RPMI7951 (cell line): ENCODE measurements around the gene ARHGEF6. TPM values are rescaled to one million over a fixed set of nuclear protein-coding genes. Genes with fewer than 3 reads are reported as not detected.

Experiments
- DNase-seq: peaks from one replicate; pipeline ENCODE4 v3.0.0-alpha.2; 2012; ENCODE audit warnings: low read depth
- total RNA-seq: library from RNA; depleted of rRNA; stranded (reverse); fragments of >200 nt; shearing (Covaris generic); gene quantifications from 2 replicates; pipeline ENCODE4 v1.2.3, GENCODE V29; 2014

Gene ARHGEF6
- total RNA-seq, 1 experiment from 2014 or later = 3.7 TPM

DNA sequence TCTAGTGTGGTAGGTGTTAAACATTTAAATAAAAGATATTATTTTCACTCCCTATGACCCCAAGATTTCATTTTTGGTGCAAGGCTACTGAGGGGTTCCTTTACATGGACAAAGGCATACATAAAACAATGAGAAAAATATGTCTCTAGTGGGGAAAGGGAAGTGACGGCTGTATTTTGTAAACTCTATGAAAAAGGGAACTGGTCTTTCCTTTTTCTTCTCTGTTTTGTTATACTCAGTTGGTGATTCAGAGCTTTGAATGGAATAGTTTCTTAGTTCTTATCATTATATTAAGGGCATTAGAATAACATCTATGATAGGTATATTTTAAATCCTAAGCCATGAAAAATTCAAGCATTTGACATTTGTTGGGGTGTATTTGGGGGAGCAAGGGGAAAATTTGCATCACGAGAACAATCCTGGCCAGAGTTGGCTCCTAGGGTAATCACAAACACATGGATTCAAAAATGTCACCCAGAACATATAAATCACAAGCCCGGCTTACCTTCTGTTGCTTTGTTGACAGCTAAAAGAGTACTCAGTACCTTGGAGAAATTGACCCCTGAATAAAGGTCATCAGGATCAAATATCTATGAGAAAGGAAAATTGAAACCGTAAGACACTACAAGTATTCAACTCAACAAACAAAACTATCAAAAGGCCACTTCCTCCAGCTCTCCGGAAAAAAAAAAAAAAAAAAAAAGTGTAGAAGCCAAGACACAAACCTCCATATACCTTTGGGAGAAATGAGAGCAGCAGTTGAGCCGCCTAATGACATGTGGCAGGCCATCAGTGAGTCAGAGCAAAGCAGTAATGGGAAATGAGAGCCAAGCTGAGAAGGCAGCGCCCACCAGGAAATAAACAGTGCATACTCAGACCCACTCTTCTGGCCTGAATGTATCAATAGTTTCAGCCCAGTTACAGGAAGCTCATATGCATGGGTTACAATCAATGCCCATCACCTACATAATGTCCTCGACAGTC lies 33.4 kb downstream of the ARHGEF6 start:
- DNase-seq = no peak

DNA sequence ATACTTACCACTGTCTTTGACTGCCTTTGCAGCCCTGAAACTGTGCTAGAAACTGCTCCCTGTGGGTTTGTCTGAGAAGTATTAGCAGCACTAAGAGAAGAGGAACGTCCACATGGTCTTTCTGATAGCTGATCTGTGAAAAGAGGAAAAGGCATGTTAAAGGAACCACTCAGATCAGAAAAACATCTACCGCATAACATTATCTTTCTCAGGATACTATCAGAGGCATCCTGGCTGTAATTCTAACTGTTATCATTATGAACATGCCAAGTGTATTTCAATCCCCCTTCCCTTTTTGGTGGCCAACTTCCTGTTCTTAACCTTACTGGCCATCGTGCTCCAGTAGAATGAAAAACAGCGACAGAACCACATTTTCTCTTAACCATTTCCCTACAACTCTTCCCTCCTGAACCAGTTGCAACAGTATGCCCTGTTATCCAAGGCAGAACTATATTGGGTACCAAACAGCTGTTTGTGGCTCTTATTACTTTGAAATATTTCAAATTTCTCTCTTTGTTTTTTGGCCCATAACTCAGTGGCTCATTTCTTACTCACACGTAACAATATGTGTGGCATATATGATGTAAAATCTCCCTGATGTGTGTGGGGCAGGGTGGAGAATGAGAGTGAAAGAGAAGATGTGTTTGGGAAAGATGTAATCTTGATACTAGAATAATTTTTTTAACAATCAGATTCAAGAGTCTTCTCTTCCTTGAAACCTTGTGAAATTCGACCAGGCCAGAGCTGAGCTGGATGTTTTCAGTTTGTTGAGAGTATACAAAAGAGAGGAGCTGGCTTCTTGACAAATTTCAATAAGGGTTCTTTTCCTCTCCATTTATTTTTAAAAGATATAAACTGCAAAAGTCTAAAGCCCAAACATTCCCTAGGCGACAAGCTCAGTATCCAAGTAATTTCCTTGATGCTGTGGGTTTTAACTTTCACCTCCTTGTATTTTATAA lies 35.2 kb downstream of the ARHGEF6 start:
- no peak for DNase-seq

DNA sequence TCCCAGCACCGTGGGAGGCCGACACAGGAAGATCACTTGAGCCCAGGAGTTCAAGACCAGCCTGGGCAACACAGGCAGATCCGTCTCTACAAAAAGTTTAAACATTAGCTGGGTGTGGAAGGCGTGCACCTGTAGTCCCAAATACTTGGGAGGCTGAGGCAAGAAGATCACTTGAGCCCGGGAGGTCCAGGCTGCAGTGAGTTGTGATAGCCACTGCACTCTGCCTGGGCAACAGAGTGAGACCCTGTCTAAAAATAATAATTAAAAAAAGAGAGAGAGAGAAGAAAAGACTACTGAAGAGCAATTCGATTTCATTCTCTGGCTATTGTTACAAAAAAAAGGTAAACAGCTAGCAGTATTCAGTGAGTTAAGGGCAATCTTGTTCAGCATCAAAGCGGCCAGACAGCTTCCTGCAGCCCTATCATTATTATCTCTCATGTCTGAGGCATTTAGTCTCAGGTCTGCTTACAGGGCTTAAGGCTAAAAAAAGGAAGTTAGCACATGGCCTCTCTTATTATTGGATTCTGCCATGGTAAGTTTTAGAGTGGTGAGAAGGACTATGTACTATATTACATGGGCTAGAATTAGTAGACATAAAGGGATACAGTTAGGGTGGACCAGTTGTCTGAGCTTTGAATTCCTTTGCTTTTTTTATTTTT lies 37.9 kb downstream of the ARHGEF6 start:
- DNase-seq = no peak

DNA sequence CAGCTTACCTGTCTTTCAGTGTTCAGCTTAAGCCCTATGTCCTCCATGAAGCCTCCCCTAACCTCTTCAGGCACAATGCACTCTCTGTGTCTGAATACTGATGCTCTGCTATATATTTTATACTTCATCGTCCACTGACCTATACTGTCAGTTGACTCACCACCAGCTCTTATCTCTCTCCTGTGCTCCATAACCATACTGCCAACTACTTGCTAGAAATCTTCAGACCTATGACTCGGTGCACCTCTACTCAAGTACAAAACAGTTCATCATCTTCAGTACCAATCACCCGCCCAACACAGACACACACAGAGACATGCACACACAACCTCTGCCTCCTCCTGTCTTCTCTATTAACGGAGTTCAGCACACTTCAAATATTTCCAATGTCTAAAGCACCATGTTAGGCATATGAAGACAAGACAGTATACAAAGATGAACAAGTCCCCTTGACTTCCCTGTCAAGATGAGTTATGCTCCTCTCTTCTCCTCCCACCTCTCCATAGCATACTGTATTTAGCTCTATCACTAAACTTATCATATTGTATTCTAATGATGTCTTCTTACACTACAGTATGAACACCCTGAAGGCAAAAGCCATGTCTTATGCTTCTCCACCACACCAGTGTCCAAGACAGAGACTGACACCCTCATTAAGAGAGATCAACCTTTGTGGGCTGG lies 42.5 kb downstream of the ARHGEF6 start:
- DNase-seq = no peak

DNA sequence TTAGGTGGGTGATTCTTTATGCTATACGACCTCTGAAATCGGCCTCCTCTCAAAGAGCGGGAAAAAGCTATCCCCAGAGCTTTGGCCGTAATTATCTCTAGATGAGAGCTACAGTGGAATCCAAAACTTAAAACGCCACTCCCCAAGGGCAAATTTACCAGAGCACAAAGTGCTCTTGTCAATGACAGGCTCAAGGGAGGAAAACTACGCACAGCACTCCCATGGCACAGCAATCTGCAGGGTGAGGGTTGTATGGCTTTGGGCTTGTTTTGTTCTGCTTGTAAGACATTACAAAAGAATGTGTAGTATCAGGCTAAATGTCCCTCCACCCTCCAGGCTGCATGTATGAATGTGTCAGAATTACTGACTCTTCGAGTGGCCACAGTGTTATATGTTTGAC lies 44.0 kb downstream of the ARHGEF6 start:
- peak; percentile 3 for DNase-seq

DNA sequence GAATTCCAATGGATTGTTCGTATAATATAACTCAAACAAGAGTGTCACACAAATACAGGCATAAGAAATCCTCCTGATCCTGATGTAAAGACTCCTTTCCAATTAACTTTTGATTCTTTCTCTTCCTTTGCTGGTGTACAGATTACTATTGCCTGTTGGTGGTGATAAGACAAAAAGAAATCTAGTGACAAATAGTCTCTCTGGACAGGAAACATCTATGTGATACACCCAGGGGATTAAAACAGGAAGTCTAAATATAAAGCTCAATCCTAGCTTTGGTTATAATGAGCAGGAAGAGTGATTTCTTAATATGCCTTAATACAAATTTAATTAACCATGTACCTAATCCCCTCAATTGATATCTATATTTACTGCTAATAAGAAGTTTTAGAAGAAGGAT lies 45.1 kb downstream of the ARHGEF6 start:
- DNase-seq = no peak

DNA sequence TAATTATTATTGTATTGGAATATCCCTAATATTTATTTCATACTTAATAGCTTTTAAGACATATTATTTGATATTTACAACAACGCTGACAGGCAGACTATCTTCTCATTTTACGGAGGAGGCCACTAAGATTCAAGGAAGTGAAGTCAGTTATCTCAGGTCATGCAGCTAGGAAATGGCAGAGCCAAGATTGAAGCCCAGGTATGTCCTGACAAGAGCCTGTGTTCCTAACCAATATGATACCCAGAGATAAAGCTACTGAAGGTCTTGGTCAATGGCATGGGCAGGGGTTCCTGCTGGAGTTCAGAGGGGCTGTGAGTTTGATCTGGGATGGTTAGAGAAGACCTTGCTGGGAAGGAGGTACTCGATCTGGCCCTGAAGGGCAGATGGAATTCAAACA lies 47.1 kb downstream of the ARHGEF6 start:
- no peak for DNase-seq

DNA sequence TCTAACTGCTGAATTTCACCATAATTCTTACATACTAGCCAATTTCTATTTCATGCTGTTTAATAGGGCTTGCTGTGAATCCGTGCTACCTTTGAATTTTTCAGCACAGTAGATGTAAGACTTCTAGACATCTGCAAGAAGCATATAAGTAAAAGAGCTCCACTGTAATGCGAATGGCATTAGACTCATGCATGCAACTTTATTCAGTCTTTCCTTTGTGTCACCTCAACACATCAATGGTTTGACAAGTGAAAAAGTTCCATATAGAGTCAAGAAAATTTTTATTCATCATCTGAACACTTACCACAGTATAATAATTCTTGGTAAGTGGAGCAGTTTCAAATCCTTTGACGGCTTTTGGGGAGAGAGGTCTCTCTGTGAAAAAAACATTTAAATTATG lies 48.9 kb downstream of the ARHGEF6 start:
- DNase-seq = no peak

DNA sequence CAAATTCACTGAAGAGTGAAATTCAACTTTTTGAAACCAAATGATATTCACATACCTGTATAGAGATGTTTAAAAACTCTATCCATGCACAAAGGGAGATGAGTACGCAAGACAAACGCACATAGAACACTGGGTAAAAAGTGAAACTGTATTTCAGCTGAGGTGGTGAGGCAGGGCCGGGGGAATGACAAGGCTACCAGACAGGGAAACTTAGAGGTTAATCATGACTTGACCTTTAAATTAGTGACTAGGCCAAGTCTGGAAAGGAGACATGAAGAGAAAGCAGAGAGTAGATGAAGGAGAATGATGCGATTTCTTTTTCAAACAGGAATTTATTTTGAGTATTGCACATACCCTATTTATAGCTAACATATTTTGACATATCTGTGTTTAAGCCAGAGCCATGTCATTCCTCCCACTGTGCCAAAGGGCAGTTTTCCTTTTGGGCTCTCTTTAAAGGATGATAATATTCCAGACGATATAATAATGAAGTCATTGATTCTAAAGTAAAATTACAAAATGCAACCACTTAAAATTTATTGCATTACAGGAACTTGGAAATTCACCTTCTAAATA lies 49.4 kb downstream of the ARHGEF6 start:
- no peak for DNase-seq

DNA sequence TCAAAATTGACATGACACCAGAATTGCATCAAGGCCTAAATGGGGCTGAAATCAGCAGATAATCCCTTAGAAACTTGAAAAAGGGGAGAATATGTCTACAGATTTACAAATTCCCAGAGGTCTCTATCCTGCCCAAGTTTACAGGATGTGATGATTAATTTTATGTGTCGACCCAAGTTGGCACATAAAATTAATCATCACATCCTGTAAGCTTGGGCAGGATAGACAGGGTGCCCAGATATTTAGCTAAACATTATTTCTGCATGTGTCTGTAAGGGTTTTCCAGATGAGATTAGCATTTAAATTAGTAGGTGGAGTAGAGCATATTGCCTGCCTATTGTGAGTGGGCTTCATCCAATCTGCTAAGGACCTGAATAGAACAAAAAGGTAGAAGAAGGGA lies 52.3 kb downstream of the ARHGEF6 start:
- no peak for DNase-seq

DNA sequence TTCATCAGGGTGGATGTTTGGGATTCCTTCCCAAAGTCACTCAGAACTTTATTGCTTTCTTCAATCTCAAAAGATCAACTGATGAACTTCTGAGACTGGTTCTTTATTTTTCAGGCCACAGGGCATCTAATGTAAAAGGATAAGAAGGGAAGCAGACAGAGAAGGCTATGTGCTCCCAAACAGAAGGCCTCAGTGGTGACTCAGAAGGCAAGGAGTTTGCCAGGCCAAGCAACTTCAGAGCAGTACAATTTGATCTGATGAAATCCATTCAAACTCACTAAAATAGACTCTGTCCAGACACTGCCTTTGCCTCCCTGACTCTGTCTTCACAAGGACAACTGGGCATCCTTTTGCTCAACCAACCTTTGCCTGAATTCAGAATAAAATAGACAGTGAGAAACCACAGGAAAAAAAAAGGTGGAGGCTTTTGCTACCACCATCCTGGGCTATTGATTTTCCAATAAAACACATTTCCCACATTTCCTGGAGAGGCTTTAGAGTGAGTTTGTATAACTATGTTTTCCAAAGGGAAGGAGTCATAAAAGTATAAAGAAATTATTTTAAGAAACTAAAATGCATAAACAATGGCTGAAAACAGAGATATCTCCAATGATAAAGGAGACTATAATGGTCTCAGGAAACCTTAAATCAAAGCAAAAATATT lies 55.2 kb downstream of the ARHGEF6 start:
- peak; percentile 35 for DNase-seq

DNA sequence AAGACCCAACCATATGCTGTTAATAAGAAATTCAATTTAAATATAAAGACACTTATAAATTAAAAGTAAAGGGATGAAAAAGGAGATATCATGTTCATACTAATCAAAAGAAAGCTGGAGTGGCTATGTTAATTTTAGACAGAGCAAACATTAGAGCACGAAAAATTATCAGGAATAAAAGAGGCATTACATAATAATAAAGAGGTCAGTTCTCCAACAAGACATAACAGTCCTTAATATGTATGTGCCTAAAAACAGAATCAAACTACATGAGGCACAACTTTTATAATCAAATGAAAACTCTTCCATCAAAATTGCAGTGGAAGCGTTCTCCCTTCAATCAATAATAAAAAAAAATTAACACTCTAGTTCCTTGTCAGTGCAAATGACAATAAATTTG lies 62.6 kb downstream of the ARHGEF6 start:
- DNase-seq = no peak

DNA sequence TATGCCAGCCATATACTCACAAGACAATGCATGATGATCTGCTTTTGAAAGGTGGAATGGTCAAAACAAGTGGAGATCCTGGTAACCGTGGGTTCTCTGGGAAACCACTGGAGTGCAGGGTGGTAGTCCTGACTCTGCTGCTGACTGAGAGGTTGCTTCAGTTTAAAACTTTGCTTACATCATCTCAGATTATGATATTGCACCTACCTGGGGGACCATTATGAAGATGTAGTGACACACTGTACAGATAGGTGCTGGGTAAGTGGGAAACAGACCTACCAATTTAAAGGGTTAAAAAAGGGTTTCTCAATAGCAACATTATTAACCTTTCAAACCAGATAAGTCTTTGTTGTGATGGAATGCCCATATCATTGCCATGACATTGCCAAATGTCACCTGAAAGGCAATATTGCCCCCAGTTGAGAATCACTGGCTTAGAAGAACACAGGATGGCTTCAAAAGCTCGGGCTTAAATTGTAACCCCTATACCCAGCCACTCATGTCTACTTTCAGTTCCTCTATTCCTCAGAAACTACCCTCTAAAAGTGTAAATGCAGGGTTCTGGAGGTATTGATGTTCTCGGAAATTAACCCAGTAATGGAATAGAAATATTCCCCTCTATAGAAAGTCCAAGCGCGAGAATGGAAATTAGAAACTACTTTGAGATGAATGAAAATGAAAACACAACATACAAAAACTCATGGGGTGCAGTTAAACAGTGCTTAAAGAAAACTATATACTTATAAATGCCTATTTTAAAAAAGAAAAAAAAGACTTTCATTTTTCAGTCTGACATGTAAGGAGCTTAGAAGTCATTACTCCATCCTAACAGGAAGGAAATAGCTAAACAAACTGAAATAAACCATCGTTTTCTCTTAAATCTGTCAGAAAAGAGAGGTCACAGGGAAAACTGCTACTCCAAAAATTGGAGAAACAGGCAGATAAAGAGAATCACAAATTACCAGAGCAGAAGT lies 65.8 kb downstream of the ARHGEF6 start:
- no peak for DNase-seq

DNA sequence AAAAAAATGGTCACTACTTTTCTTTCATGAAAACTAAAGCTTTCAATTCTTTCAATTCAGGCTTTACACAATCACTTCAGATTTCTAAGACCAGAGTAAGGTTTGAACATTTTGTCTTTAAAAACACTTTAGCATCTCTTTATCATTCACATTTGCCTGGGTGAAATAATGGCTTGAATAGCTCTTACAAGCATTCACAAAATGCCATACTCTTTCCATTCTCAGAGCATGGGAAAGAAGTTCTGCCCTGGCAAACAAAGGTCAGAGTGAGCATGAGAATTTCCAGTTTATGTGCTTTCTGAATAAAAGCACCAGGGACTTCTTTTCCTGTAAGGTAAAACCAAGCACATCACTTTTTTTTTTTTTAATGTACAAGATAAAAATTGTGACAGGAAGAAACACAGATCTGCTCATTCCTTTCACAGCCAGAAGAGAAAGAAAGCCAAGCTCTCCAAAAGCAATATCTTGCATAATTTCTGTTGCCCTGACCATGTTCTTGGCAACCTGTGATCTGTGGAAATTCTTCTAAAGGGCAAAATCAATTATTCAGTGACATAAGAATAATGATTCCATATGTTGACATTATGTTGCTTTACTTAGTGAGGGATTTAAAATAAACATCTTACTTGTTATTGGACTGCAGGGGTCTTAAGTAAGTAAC lies 68.0 kb downstream of the ARHGEF6 start:
- DNase-seq = no peak

DNA sequence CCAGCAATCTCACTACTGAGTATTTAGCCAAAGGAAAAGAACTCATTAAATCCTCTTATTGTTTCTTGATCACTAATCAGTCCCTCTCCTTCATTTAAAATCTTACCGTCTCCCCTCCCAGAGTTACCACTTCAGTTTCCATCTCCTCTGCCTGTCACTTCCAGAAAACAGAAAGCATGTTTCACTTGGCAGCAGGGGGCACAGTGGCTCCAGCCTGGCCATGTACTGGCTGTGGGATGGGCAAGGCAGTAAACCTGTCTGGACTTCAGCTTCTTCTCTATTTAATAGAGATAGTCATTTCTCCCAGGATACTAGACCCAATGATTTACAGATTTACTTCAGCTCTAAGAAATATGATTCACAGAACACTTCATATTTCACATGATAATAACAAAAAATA lies 69.6 kb downstream of the ARHGEF6 start:
- DNase-seq = peak; percentile 25

DNA sequence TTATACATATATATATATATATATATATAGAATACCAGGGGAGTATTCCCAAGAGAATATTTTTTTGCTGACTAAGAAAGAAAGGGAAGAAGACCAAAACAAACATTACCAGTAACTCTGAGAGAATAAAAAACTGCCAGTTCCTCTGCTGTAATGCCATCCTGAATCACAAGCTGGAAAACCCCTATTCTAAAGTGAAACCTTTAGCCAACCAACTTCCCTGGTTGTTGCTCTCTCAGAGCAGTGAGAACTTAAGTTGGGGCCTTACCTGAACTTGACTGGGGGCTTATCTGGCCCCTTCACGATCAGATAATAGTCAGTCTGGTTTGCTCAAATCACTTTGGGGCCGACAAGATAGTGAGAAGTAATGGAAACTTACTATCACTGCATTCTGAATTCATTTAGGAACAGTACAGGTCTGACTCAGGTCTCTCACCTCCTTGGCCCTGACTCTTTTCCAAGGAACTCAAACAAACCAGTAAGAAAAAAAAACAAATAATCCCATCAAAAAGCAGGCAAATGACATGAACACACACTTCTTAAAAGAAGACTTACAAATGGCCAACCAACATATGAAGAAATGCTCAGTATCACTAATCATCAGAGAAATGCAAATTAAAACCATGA lies 70.3 kb downstream of the ARHGEF6 start:
- DNase-seq = no peak

DNA sequence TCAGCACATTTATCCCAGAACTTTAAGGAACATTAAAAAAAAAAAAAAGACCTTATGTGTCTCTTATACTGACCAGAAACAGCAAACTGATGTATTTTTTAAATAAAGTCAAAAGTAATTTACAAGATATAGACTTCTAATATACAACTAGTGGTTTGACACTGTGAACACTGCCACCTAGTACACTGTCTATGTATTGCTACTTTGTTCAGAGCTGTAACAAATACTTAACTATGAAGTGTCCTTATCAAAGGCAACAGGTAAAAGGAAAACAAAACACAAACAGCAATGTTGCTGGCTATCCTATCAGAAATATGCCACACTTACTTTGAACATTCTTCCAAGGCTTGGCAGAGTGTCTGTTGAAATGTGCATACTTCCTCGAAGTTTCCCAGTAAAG lies 72.4 kb downstream of the ARHGEF6 start:
- DNase-seq = no peak

DNA sequence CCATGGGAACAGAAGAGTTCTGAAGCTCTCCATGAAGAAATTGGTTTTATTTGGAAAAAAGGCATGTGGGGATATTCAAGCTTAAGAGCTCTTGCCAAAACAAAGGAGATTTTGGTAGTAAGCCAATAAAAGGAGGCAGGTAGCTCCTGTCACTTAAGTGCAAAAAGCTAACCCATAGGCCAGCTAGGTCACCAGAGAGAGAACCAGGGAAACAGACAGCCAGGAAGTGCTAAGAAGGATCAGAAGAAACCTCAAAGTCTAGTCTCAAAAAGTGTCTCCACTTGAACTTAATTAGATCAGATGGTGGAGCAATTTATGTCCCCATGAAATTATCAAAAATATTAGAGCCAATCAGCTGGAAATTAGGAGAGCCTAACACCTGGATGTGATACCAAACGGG lies 83.6 kb downstream of the ARHGEF6 start:
- no peak for DNase-seq
